Measurements from ENCODE around the gene COL16A1.

COL16A1 gene

GRCh38 chr1:31647106-31647505 lies 56.7 kb downstream of the COL16A1 start:
- DNase-seq (ENCODE audit: low read depth) = no peak

- no peak for DNase-seq (ENCODE audit: low read depth)
Observed at GRCh38 chr1:31646259-31646960, 57.4 kb downstream of the COL16A1 start.

- no peak for DNase-seq (ENCODE audit: low read depth)
Observed at GRCh38 chr1:31645274-31645568, 58.6 kb downstream of the COL16A1 start.

GRCh38 chr1:31644560-31645273 lies 59.1 kb downstream of the COL16A1 start, which contains the start of gene PEF1:
PEF1 (minus strand) TSS chr1:31644876; CDS start chr1:31644864, 12 bp downstream.
- DNase-seq (ENCODE audit: low read depth) = peak; percentile 98

GRCh38 chr1:31643976-31644559 lies 59.7 kb downstream of the COL16A1 start:
- no peak for DNase-seq (ENCODE audit: low read depth)

GRCh38 chr1:31642897-31643296 lies 60.9 kb downstream of the COL16A1 start:
- DNase-seq (ENCODE audit: low read depth) = no peak

GRCh38 chr1:31642366-31642765 lies 61.5 kb downstream of the COL16A1 start:
- DNase-seq (ENCODE audit: low read depth) = no peak

- no peak for DNase-seq (ENCODE audit: low read depth)
Observed at GRCh38 chr1:31640964-31641363, 62.9 kb downstream of the COL16A1 start.

GRCh38 chr1:31640179-31640578 lies 63.6 kb downstream of the COL16A1 start:
- no peak for DNase-seq (ENCODE audit: low read depth)

- no peak for DNase-seq (ENCODE audit: low read depth)
Observed at GRCh38 chr1:31639543-31639942, 64.3 kb downstream of the COL16A1 start.

GRCh38 chr1:31637915-31638673 lies 65.7 kb downstream of the COL16A1 start:
- no peak for DNase-seq (ENCODE audit: low read depth)

GRCh38 chr1:31633117-31633516 lies 70.7 kb downstream of the COL16A1 start:
- DNase-seq (ENCODE audit: low read depth) = no peak

- DNase-seq (ENCODE audit: low read depth) = no peak
Observed at GRCh38 chr1:31632649-31633048, 71.2 kb downstream of the COL16A1 start.

GRCh38 chr1:31628931-31629556 lies 74.8 kb downstream of the COL16A1 start:
- DNase-seq (ENCODE audit: low read depth) = no peak

- DNase-seq (ENCODE audit: low read depth) = no peak
Observed at GRCh38 chr1:31627930-31628559, 75.8 kb downstream of the COL16A1 start.

- no peak for DNase-seq (ENCODE audit: low read depth)
Observed at GRCh38 chr1:31627301-31627929, 76.4 kb downstream of the COL16A1 start.

- DNase-seq (ENCODE audit: low read depth) = no peak
Observed at GRCh38 chr1:31626223-31627207, 77.3 kb downstream of the COL16A1 start.

- DNase-seq (ENCODE audit: low read depth) = no peak
Observed at GRCh38 chr1:31625561-31626222, 78.1 kb downstream of the COL16A1 start.

GRCh38 chr1:31624731-31625514 lies 78.9 kb downstream of the COL16A1 start:
- no peak for DNase-seq (ENCODE audit: low read depth)
